Mesothelial cell of epicardium (in vitro differentiated cells): Measurements from ENCODE around the gene RBM19. TPM values are rescaled to one million over a fixed set of nuclear protein-coding genes. Genes with fewer than 3 reads are reported as not detected.

Source experiments
- DNase-seq, 2 experiments: peaks; one replicate each; pipeline ENCODE4 v3.0.0; 2021; ENCODE audit warnings: low spot score in 2 of 2; ENCODE audit not compliant: unreplicated experiment in 2 of 2
- H3K27ac Mint-ChIP-seq: 2 replicates; pipeline ENCODE4 v1.8.0; 2021; ENCODE audit warnings: mixed read lengths
- H3K27me3 Mint-ChIP-seq: 2 replicates; pipeline ENCODE4 v1.8.0; 2021; ENCODE audit warnings: low read depth, mixed read lengths
- H3K36me3 Mint-ChIP-seq: 2 replicates; pipeline ENCODE4 v1.8.0; 2021; ENCODE audit warnings: mixed read lengths
- H3K4me1 Mint-ChIP-seq: 2 replicates; pipeline ENCODE4 v1.8.0; 2021; ENCODE audit warnings: mixed read lengths
- H3K4me3 Mint-ChIP-seq: 2 replicates; pipeline ENCODE4 v1.8.0; 2021; ENCODE audit warnings: mild to moderate bottlenecking, moderate library complexity, mixed read lengths
- H3K9me3 Mint-ChIP-seq: 2 replicates; pipeline ENCODE4 v1.8.0; 2021; ENCODE audit warnings: mixed read lengths
- CTCF ChIP-seq: fragments of 200-600 bp; sonication (generic); IDR thresholded peaks from one replicate; pipeline ENCODE4 v1.5.0; 2021; ENCODE audit warnings: antibody characterized with exemption; ENCODE audit not compliant: unreplicated experiment
- total RNA-seq: library from RNA; stranded (reverse); gene quantifications from 3 replicates; pipeline ENCODE4 v1.2.1, GENCODE V29; 2021

The RBM19 gene
- total RNA-seq, 1 donor from 2014 or later = 43.4 TPM

GRCh38 chr12:113887906-113888305 is 78.2 kb downstream of the RBM19 start:
- H3K4me1 Mint-ChIP-seq = peaks cover 4% of the 10 kb centered on the region
- DNase-seq = no peak
- peaks cover 15% of the 10 kb centered on the region for H3K36me3 Mint-ChIP-seq
- H3K9me3 Mint-ChIP-seq = peaks cover 13% of the 10 kb centered on the region
- TF ChIP-seq CTCF = no peak
- no peak overlapping the region for H3K4me3 Mint-ChIP-seq
- no peak overlapping the region for H3K27ac Mint-ChIP-seq
- H3K27me3 Mint-ChIP-seq = no peaks in the 10 kb centered on the region

- Mint-ChIP-seq H3K4me1 (peaks cover 4% of the 10 kb centered on the region), H3K36me3 (peaks cover 17% of the 10 kb centered on the region), H3K9me3 (peaks cover 13% of the 10 kb centered on the region), H3K27ac (no peak overlapping the region), H3K4me3 (no peak overlapping the region), H3K27me3 (no peaks in the 10 kb centered on the region)
- TF ChIP-seq CTCF = no peak
- no peak for DNase-seq
Observed at GRCh38 chr12:113886721-113887120, 79.4 kb downstream of the RBM19 start.

GRCh38 chr12:113884392-113884791 is 81.7 kb downstream of the RBM19 start:
- Mint-ChIP-seq H3K27ac (no peak overlapping the region), H3K4me1 (peaks cover 5% of the 10 kb centered on the region), H3K27me3 (no peaks in the 10 kb centered on the region), H3K4me3 (no peak overlapping the region), H3K9me3 (peaks cover 13% of the 10 kb centered on the region), H3K36me3 (peaks cover 17% of the 10 kb centered on the region)
- no peak for TF ChIP-seq CTCF
- DNase-seq = no peak

DNA sequence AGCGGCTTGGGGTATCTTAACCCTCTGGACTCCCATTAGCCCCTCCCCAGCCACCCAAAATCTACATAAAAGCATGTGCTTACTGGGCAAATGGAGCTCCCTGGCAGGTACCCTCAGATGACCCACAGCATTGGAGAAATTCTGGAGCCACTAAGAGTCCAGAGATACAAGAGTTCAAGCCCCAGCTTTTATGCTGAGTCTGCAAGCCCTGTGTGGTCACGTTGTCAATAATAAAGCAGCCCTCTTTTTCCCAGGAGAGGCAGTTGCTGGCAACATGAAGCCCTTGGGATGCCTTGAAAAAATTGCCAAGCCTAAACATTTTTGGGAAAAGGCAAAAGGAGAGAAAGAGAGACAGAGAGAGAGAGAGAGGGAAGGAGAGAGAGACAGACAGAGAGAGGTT is 83.4 kb downstream of the RBM19 start:
- Mint-ChIP-seq H3K36me3 (peaks cover 22% of the 10 kb centered on the region), H3K9me3 (peaks cover 13% of the 10 kb centered on the region), H3K4me3 (no peak overlapping the region), H3K27ac (no peak overlapping the region), H3K4me1 (peaks cover 5% of the 10 kb centered on the region), H3K27me3 (no peaks in the 10 kb centered on the region)
- TF ChIP-seq CTCF = no peak
- no peak for DNase-seq

DNA sequence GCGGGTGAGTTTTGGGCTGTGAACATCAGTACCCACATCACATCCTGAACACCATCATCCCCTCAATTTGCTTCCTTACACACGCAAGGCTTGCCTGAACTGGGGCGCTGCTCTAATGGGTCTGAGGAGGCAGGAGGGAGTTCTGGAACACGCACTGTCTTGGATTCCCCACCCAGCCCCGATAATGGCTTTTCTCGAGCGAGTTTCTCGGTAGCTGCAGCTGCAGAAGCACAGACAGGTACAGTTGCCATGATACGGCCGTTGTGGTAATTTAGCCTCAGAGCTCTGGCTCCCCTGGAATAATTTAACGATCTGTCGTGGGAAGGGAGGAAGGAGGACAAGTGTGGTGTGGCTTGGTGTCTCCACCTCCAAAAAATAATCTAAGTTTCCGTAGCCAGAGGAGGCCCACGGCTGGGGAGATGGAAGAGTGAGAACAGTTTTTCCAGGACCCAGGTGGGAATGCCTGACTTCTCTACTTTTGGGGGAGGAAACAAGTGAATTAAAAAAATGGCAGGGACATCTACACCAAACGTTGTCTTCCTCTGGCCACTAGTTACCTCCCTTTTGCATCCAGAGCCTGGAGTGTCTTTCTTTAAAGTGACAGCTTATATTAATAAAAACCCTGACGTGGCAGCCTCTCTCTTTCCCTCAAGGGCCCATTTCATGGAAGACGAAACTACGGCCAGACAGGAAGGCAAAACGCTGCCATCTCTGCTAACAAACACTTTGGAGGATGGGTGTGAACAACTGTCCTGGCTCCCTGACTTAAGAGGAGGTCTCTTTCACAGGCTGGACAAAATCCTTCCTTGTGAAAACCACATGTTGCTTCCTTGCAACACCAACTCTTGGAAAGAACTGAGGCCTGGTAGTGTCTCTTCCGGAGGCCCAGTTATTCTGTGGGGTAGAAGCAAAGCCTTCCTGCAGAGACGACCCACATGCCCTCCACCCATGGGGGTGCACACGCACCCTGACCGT is 84.8 kb downstream of the RBM19 start:
- Mint-ChIP-seq H3K4me1 (peaks cover 5% of the 10 kb centered on the region), H3K27ac (no peak overlapping the region), H3K9me3 (peaks cover 13% of the 10 kb centered on the region), H3K27me3 (no peaks in the 10 kb centered on the region), H3K36me3 (peaks cover 25% of the 10 kb centered on the region), H3K4me3 (no peak overlapping the region)
- no peak for TF ChIP-seq CTCF
- DNase-seq = no peak
